Smooth muscle cell (in vitro differentiated cells): ENCODE results near the gene TTC23. TPM values are rescaled to one million over a fixed set of nuclear protein-coding genes. Genes with fewer than 3 reads are reported as not detected.
A peak's percentile ranks its signal among the peaks of the same experiment; 100 is the strongest.

Experiments
- DNase-seq: peaks from one replicate; lab custom pipeline; 2025; ENCODE audit not compliant: unreplicated experiment; lab: John Stamatoyannopoulos, UW
- H2AFZ ChIP-seq: fragments of 200-600 bp; sonication (generic); 2 replicates; pipeline ENCODE4 v1.6.0; 2016; ENCODE audit warnings: antibody characterized with exemption, low read depth, mild to moderate bottlenecking
- H3F3A ChIP-seq: fragments of 200-600 bp; sonication (generic); 2 replicates; pipeline ENCODE4 v1.6.0; 2017; ENCODE audit warnings: antibody characterized with exemption, low read depth
- H3K27ac ChIP-seq: fragments of 200-600 bp; sonication (generic); 2 replicates; pipeline ENCODE4 v1.5.1; 2016; ENCODE audit warnings: low read depth, mild to moderate bottlenecking
- H3K27me3 ChIP-seq: fragments of 200-600 bp; sonication (generic); 2 replicates; pipeline ENCODE4 v1.6.1; 2016; ENCODE audit warnings: low read depth, mild to moderate bottlenecking
- H3K36me3 ChIP-seq: fragments of 200-600 bp; sonication (generic); 2 replicates; pipeline ENCODE4 v1.5.1; 2016; ENCODE audit warnings: low read depth
- H3K4me1 ChIP-seq: fragments of 200-600 bp; sonication (generic); 2 replicates; pipeline ENCODE4 v1.5.1; 2016; ENCODE audit warnings: low read depth
- H3K4me2 ChIP-seq: fragments of 200-600 bp; sonication (generic); 2 replicates; pipeline ENCODE4 v1.6.0; 2016; ENCODE audit warnings: mild to moderate bottlenecking
- H3K4me3 ChIP-seq: fragments of 200-600 bp; sonication (generic); 2 replicates; pipeline ENCODE4 v1.5.1; 2016; ENCODE audit warnings: mild to moderate bottlenecking
- H3K79me2 ChIP-seq: fragments of 200-600 bp; sonication (generic); 2 replicates; pipeline ENCODE4 v1.6.0; 2016; ENCODE audit warnings: low read depth, mild to moderate bottlenecking
- H3K9ac ChIP-seq: fragments of 200-600 bp; sonication (generic); 2 replicates; pipeline ENCODE4 v1.6.0; 2016; ENCODE audit warnings: low read depth
- H3K9me3 ChIP-seq: fragments of 200-600 bp; sonication (generic); replicated peaks from 2 replicates; pipeline ENCODE4 v1.5.1; 2016; ENCODE audit warnings: low read depth
- H4K20me1 ChIP-seq: fragments of 200-600 bp; sonication (generic); 2 replicates; pipeline ENCODE4 v1.6.0; 2016; ENCODE audit warnings: low read depth
- CTCF ChIP-seq: fragments of 200-600 bp; sonication (generic); IDR thresholded peaks from 2 replicates; pipeline ENCODE4 v1.5.1; 2017; ENCODE audit warnings: borderline replicate concordance, mild to moderate bottlenecking, antibody characterized with exemption; ENCODE audit not compliant: insufficient read depth, poor library complexity, severe bottlenecking
- WGBS: methylation state at CpG from one replicate; pipeline ENCODE4 v1.1.7; 2016; ENCODE audit warnings: low lambda C conversion rate; 5-methylcytosine and 5-hydroxymethylcytosine counted together
- polyA plus RNA-seq: library from polyadenylated mRNA; unstranded; fragments of >200 nt; fragmentation: Nextera tagmentation; extraction: Ambion mirVana; gene quantifications from 2 replicates; pipeline ENCODE4 v1.2.1, GENCODE V29; 2016
- total RNA-seq: library from RNA; depleted of rRNA; stranded (reverse); fragments of >200 nt; gene quantifications from 2 replicates; pipeline ENCODE4 v1.2.3, GENCODE V29; 2014

TTC23 gene
- total and polyA plus RNA-seq, 2 experiments from 2014 or later = 25.0 to 45.4 TPM

DNA sequence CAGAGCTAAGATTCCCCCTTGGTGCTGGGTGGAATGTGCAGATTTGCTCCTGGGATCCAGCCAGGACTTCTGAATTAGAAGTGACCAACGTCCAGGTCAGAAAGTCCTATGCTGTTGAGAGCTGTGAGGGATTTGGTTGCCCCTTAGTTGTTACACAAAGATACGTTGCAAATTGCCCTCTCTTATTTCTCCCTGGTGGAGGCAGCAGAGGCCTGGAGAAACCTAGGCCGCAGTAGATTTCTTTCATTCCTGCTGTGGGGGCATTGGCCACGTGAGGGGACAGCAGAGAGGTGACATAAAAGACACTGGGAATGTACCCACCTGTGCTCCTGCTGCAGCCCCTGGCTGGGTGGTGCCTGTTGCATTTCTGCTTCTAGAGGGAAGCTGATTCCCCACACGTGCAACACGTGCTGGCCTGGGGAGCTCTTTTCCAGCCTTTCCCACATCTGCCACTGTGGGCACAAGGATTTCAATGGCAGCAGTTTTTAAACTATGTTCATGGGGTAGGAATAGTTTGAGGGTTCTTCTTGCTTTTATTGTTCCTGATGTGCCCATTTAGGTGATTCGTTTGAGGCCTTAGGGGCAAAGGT, 78.8 kb downstream of the TTC23 start:
- Histone ChIP-seq H3K9ac (peak overlapping the region; percentile 71), H4K20me1 (no peaks in the 10 kb centered on the region), H3K4me2 (peak overlapping the region; percentile 61), H3K27me3 (no peaks in the 10 kb centered on the region), H3K79me2 (no peaks in the 10 kb centered on the region), H3K4me3 (no peak overlapping the region), H3F3A (peaks cover 30% of the 10 kb centered on the region), H3K27ac (peak overlapping the region; percentile 96), H3K4me1 (peaks cover 13% of the 10 kb centered on the region), H3K9me3 (no peaks in the 10 kb centered on the region), H2AFZ (no peak overlapping the region), H3K36me3 (peaks cover 3% of the 10 kb centered on the region)
- no peak for TF ChIP-seq CTCF
- no peak for DNase-seq
- 68% methylated on average over 7 of the region's 7 CpGs for WGBS

GRCh38 chr15:99169769-99170311, 79.5 kb downstream of the TTC23 start:
- H3F3A ChIP-seq = peaks cover 30% of the 10 kb centered on the region

DNA sequence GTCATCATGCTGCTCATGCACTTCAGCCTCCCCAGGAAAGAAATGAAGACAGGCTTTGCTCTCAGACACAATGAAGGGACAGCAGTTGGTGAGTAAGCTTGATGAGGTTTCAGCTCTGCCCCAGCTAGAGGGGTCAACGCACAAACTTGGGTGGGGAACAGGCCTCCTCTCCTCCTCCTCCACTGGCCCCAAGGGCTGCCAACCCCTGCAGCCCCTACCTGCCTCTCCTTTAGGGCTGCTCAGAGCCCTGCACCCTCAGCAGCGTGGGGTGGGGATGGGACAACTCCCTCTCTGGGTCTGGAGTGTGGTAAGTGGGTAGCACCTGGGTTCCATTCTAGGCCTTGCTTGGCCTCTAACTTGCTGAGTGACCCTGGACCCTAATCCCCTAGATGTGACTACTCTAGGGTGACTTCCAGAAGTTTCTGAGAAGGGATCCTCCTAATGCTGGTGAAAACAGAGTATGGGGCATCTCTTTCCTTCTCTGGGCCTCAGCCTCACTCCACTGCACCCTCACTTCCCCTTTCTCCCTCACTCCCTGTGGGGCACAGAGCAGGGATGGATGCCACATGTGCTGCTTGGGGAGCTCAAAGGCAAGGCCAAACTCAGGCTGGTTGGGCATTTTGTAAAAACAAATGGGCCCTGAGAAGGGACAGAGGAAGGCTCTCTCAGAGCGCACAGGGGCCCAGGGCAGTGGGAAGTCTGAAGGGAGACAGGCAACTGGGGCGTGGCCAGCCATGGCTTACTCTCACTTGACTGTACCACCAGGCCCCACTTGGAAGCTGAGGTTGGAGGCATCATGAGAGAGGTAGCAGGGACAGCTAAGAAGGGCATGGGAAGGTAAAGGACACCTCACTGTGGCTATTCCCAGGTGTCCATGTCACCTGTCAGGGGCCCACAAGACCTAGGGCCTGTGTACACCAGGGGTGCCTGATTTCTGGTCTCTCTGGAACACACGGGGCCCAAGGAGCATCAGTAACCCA, 80.5 kb downstream of the TTC23 start:
- DNase-seq = no peak
- WGBS = 95% methylated on average over 5 of the region's 5 CpGs
- peak overlapping the region; percentile 88 for H3K9ac ChIP-seq
- H4K20me1 ChIP-seq = no peaks in the 10 kb centered on the region
- H3K9me3 ChIP-seq = no peaks in the 10 kb centered on the region
- H3K4me1 ChIP-seq = peaks cover 13% of the 10 kb centered on the region
- H3F3A ChIP-seq = peaks cover 30% of the 10 kb centered on the region
- H3K79me2 ChIP-seq = no peaks in the 10 kb centered on the region
- H3K27me3 ChIP-seq = no peaks in the 10 kb centered on the region
- TF ChIP-seq CTCF = no peak
- peak overlapping the region; percentile 50 for H2AFZ ChIP-seq
- H3K4me2 ChIP-seq = peak overlapping the region; percentile 67
- H3K27ac ChIP-seq = peak overlapping the region; percentile 96
- no peak overlapping the region for H3K4me3 ChIP-seq
- H3K36me3 ChIP-seq = peaks cover 3% of the 10 kb centered on the region

More at GRCh38 chr15:99169769-99170311, 79.5 kb downstream of the TTC23 start:
- Histone ChIP-seq H3K9ac (peak overlapping the region; percentile 71), H3K27ac (peak overlapping the region; percentile 96), H3K79me2 (no peaks in the 10 kb centered on the region), H3K36me3 (peaks cover 3% of the 10 kb centered on the region), H3K27me3 (no peaks in the 10 kb centered on the region), H3K4me3 (no peak overlapping the region), H4K20me1 (no peaks in the 10 kb centered on the region), H3K4me2 (peak overlapping the region; percentile 61), H2AFZ (no peak overlapping the region), H3K4me1 (peaks cover 13% of the 10 kb centered on the region), H3K9me3 (no peaks in the 10 kb centered on the region)
- 20% methylated on average over 10 of the region's 10 CpGs for WGBS
- TF ChIP-seq CTCF = no peak
- DNase-seq = peak; percentile 30
